Liver (tissue), 3 donors: ENCODE results near the gene PLEKHA7.

Experiments used
- ATF3 ChIP-seq: IDR thresholded peaks from 2 replicates; pipeline ENCODE4 v1.6.1; 2016; ENCODE audit warnings: antibody characterized with exemption
- FOXA1 ChIP-seq: IDR thresholded peaks from 2 replicates; pipeline ENCODE4 v1.6.1; 2016; ENCODE audit warnings: antibody characterized with exemption
- GABPA ChIP-seq, 2 donors: IDR thresholded peaks in 1 of 2; conservative IDR thresholded peaks in 1 of 2; 2 replicates each; pipeline ENCODE4 v1.6.1; 2016; ENCODE audit warnings: antibody characterized with exemption in 2 of 2, mild to moderate bottlenecking in 1 of 2, moderate library complexity in 1 of 2
- HNF4A ChIP-seq, 2 donors: conservative IDR thresholded peaks; 2 replicates each; pipeline ENCODE4 v1.6.1; 2016; ENCODE audit warnings: antibody characterized with exemption in 2 of 2, mild to moderate bottlenecking in 2 of 2
- REST ChIP-seq: IDR thresholded peaks from 2 replicates; pipeline ENCODE4 v1.6.1; 2016; ENCODE audit warnings: antibody characterized with exemption, mild to moderate bottlenecking
- SP1 ChIP-seq: IDR thresholded peaks from 2 replicates; pipeline ENCODE4 v1.6.1; 2018; ENCODE audit warnings: antibody characterized with exemption, mild to moderate bottlenecking
- TAF1 ChIP-seq: conservative IDR thresholded peaks from 2 replicates; pipeline ENCODE4 v1.6.1; 2016; ENCODE audit warnings: antibody characterized with exemption, mild to moderate bottlenecking
- ZBTB33 ChIP-seq: IDR thresholded peaks from 2 replicates; pipeline ENCODE4 v1.6.1; 2016; ENCODE audit warnings: antibody characterized with exemption
- TF ChIP-seq, protein P1 (sequence below): fragments of 150-350 bp; IDR thresholded peaks from 2 replicates; pipeline ENCODE4 v1.5.1; 2017; ENCODE audit warnings: improper control_type of control experiment, low read depth, low read length; ENCODE audit not compliant: missing input control
- TF ChIP-seq, protein P2 (sequence below): IDR thresholded peaks from 2 replicates; pipeline ENCODE4 v1.6.1; 2016; ENCODE audit warnings: antibody characterized with exemption
- donor health status: healthy.
- donor health status: healthy.

GRCh38 chr11:16750417-16750816 is 263.8 kb downstream of the PLEKHA7 start:
- TF ChIP-seq, protein P1, sequence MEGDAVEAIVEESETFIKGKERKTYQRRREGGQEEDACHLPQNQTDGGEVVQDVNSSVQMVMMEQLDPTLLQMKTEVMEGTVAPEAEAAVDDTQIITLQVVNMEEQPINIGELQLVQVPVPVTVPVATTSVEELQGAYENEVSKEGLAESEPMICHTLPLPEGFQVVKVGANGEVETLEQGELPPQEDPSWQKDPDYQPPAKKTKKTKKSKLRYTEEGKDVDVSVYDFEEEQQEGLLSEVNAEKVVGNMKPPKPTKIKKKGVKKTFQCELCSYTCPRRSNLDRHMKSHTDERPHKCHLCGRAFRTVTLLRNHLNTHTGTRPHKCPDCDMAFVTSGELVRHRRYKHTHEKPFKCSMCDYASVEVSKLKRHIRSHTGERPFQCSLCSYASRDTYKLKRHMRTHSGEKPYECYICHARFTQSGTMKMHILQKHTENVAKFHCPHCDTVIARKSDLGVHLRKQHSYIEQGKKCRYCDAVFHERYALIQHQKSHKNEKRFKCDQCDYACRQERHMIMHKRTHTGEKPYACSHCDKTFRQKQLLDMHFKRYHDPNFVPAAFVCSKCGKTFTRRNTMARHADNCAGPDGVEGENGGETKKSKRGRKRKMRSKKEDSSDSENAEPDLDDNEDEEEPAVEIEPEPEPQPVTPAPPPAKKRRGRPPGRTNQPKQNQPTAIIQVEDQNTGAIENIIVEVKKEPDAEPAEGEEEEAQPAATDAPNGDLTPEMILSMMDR = no peak
- TF ChIP-seq, protein P2, sequence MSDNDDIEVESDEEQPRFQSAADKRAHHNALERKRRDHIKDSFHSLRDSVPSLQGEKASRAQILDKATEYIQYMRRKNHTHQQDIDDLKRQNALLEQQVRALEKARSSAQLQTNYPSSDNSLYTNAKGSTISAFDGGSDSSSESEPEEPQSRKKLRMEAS = no peak
- TF ChIP-seq ATF3 (no peak), REST (no peak), GABPA (IDR thresholded peaks at IDR 0.05 in 1 of 2, conservative IDR thresholded peaks at IDR 0.05 in 1 of 2) (no peak), TAF1 (no peak), SP1 (no peak), FOXA1 (no peak), HNF4A (conservative IDR thresholded peaks at IDR 0.05) (no peak), ZBTB33 (no peak)
